Kidney capillary endothelial cell (primary cell): Measurements from ENCODE around the gene PGC.

Source experiments
- DNase-seq: peaks from one replicate; pipeline ENCODE4 v3.0.0-alpha.2; 2018; ENCODE audit warnings: low spot score

The PGC gene

DNA sequence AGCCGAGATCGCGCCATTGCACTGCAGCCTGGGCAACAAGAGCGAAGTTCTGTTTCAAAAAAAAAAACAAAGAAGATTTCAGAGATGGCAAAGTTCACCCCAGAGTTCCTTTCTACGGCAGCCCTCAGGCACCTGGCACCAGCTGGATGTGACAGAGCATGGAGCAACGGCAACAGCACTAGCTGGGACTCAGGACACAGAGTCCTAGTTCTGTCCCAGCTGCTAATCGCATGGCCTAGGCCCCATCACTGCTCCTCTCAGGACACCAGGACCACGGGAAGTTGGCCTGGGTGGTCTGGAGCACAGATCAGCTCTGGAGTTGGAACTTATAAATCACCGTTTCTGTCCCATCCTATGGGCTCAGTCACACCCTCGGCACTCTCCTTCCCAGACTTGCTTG, 1.1 kb downstream of the PGC start:
- no peak for DNase-seq

DNA sequence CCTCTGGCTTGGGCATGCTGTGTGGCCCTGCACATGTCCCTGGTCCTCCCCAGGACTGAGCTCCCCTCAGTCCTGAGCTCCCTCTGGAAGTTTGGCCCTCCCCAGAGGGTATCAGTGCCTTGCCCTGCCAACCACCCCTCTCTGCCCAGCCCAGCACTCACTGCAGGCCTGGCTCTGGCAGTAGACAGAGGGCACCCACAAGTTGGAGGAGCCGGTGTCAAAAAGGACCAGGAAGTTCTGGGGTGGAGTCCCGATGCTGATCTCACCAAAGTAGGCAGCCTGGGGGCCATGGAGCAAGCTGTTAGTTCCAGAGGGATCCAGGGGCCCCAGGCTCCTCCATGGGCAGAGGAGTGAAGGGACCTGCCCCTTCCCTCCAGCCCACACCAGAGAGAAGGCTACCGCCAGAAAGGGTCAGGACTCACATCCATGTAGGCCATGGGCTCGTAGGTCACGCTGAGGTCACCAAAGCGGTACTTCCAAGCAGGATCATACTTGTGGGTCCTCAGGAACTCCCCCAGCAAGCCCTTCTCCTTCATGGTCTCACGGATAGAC, 2.9 kb downstream of the PGC start:
- DNase-seq, result no peak

DNA sequence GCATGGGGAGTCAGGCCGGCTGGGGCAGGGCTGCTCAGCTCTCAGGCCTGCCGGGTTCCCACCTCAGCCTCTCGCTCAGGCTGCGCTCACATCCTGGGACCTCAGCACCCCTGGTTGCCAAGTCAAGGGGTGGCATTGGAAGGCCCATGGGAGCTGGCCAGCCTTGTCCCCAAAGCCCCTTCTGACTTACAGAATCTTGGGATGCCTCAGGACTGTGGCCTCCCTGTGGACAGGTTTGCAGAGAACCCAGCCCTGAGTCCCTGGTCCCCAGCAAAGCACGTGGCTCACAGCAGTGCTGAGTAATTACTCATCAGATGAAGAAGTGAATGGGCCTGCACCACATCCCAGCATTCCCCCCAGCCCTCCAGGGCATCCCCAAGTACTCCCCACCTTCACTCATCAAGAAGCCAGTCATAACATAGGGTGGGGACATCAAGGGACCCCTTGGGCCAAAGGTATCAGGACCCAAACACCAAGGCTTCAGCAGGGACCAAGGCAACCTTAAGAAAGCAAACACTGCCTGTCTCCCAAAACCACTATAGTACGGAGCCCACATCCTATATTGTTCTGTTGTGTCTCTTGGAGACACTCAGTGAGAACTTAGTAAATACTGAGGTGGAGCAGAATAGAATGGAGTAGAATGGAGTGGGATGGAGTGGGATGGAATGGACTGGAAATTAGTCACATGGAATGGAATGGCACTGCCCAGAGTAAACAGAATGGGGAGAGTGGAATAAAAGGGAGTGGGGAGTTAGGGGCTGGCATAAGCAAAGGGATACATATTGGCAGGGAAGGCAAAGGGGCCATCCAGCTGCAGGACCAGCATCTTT, 3.6 kb downstream of the PGC start:
- no peak for DNase-seq

DNA sequence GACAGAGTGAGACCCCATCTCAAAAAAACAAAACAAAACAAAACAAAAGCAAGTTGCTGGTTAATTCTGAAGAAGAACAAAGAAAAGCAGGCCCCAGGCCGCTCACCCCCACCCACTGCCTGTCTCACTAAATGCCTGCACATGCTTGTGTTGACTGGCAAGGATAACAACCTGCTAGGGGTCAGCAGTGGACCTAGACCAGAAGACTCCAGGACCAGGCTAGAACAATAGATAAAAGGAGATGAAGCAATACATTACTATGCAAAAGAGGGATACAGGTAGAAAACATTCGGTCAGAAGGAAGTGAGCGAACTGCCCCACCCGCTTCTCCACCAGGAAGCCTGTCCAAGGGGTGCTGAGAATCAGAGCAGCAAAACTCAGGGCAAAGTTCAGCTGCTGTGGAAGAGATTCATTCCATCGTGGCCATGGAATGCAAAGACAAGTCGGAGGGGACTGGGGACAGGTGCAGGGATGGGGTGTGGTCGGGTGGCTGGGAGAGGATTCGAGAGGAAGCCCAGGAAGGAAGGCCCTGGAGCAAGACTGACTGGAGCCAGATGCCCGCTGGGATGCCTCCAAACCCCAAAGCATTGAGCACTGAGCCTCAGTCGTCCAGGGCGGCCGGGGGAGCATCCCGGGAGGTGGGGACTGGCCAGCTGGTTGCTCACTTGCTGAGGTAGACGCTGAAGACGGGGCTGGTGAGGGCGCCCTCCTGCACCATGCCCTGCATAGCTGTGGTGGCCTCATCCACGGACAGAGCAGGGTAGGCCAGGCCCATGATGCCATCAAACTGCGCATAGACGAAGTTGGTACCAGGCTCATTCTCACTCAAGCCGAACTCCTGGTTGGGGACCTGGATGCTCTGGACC, 5.3 kb downstream of the PGC start:
- DNase-seq, result no peak

DNA sequence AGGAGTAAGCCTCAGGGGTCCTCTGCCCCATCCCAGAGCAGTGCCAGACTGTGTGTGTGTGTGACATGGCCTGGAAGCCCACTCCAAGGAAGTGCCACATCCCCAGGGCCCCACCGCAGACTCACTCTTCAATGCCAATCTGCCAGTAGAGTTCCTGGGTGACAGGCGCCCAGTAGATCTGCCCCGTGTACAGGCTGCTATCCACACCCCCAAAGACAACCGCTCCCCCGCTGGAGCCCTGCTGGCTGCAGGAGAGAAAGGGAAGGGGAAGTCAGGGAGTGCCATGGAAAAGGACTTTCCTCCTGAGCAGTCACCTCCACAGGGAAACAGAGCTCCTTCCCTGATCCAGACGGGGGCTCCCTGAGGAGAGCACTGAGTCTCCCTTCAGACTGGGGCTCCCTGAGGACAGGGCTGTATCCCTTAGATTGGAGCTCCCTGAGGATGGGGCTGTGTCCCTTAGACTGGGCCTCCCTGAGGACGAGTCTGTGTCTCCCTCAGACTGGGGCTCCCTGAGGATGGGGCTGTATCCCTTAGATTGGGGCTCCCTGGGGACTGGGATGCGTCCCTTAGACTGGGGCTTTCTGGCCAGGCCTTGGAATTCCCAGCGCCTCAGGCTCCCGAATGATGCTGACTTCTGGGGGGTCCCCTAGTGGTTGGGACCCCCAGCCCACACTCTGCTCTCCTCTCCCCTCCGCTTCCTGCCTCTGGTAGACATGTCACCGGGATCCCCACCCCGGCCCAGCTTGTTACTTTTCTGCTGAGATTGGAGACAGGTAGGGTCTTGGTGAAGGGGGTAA, 6.6 kb downstream of the PGC start:
- DNase-seq, result no peak

DNA sequence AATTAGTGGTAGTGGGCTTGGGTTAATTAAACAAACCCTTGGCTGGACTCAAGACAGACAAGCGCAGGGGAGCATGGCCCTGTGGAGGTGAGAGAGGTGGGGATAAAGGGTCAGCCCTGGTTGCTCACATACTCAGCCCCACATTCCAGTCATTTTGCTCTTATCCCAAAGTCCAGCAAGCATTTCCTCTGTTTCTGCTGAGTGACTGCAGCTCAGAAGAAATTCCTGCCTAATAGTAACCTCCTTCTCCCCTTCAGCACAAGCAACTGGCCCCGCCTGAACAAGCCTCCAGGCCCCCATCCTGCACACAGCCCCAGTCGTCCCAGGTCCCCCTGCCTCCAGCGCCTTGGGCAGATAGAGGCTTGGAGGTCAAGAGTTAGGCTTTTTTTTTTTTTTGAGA, 8.2 kb downstream of the PGC start:
- DNase-seq, result no peak

DNA sequence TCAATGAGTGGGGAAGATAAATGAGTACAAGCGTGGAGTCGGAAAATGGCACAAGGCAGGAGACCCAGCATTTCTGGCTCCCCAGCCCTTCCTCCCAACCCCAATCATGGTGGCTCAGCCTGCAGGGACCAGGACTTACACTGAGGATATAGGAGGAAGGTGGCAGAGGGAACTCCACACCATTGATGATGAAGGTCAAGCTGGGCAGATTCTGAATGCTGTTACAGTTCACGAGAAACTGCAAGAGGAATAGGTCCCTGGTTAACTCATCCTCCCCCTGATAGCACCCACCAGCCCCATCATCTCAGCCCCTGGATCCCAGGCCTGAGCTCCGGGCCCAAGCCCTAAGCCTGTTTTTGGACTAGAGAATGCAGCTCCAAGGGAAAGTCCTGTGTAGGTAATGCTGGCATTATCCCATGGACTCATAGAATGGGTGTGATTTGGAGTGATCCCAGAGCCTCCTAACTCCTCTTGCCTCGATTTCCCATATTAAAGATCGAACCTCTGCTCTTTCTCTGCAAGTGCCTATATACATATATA, 9.5 kb downstream of the PGC start:
- DNase-seq, result no peak

DNA sequence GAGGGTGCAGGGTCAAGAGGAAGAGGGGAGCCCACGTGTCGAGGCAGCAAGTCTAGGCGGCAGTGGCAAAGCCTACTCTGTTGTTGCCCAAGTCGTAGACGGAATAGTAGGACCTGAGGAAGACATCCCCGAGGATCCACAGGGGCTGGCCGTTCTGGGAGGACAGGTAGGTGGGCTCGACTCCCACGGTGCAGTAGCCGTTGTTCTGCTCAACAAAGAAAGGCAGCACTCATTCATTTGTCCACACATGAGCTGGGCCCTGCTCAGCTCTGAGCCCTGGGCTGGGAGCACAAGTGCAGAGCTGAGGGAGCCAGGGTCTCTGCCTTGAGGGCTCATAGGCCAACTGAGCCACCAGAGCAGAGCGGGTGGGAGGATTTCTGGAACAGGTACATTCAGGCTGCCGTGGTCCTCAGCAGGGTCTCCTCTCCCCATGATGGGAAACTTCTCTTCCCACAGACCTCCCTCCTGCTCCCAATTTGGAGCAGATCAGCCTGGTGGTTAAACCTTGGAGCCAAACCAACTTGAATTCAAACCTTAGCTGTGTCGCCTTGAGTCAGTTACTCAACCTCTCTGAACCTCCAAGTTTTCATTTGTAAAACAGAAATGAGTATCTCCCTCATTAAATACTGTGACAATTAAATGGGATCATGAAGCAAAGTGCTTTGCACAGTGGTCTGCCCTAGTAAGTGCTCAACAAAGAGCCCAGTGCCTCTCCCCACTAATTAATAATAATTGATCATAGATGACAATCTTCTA, 10.2 kb downstream of the PGC start:
- no peak for DNase-seq

DNA sequence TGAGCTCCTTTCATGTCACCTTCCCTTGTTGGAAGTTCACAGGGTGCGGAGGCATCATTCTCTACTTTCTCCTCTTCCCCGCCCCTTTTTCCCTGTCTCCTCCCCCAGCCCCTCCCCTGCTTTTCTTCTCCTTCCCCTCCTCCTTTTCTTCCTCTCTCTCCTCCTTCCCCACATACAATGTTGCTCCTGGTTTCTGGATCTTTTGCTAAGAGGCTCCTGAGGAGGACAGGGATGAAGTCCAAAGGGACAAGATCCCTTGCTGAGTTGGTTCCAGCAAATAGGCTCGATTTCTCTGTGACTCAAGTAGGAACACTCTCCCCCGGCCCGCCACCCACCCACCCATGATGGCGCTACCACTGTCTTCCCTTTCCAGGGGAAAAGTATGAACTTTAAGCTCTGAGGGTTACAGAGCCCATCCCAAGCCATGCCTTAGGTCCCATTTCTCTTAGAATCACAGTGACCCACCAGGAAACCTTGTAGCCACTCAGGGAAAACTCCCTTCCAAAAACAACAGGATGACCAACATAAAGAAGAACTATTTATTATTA, 10.9 kb downstream of the PGC start:
- DNase-seq, result no peak

DNA sequence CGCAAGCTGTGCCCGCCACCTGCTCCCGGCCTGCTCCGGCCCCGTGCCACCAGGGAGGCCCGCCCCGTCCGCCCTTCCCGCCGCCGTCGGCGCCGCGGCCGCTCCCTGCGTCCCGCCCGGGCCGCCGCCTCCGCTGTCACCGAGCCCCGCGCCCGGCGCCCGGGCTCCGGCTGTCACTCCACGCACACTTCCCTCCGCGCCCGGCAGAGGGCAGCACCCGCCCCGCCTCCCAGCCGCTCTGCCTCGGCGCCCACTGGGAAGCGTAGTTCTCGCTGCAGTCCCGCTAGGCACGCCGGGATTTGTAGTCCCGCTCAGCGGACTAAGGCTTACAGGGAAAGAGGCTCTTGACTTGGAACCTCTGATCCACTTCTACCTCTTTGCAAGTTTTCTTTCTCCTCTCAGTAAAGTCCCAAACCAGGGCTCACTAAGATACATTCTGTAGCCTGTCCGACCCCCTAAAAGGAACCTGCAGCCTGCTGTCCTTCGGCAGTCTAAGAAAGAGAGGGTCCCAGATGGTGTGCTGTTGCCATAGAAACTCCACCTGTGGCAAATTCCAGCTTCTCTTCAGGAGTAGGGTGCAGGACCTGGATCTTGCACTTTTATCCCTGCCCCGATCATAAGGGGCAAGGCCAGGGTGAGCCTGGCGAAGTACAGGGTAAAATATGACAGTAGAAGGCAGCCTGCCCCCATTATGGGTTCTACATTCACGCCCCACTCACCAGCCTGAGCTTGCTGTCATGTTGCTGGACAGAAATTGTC, 11.6 kb downstream of the PGC start, which contains the start of gene TFEB:
TSS of gene TFEB (minus strand) at position 182 of the 759 bp plus-strand sequence. CDS start 44,395 bp downstream, outside the sequence.
- peak; percentile 83 for DNase-seq

DNA sequence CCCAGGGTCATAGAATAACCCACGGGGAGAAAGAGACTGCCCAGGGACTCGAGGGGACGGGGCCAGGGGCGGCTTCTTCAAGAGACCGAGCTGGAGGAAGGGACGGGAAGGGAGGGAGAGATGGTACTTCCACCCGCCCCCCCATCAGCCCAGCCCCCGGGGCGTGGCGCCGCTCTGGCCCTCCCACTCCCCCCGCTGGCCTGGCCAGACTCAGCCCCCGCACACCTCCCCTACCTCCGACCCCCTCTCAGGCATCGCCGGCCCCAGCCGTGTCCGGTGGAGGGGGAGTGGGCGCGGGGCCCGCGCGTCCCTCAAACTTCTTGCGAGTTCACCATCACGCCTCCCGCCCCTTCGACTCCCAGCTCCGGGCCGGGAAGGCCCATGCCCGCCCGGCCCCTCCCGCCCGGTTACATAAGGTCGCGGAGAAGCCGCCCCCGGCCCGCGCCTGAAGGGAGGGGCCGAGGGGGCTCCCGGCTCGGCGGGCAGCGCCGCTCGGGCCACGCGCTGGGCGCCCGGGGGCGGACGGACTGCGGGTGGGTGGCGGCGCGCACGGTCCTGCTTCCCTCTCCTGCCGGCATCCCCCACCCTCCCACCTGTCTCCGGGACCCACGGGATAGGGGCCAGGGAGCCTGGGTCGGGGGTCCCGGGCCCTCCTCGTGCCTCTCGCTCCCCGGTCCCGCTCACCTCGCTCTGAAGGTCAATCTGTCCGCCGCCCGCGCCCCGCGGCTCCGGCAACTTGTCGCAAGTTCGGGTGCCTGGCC, 12.4 kb downstream of the PGC start:
- peak; percentile 7 for DNase-seq

DNA sequence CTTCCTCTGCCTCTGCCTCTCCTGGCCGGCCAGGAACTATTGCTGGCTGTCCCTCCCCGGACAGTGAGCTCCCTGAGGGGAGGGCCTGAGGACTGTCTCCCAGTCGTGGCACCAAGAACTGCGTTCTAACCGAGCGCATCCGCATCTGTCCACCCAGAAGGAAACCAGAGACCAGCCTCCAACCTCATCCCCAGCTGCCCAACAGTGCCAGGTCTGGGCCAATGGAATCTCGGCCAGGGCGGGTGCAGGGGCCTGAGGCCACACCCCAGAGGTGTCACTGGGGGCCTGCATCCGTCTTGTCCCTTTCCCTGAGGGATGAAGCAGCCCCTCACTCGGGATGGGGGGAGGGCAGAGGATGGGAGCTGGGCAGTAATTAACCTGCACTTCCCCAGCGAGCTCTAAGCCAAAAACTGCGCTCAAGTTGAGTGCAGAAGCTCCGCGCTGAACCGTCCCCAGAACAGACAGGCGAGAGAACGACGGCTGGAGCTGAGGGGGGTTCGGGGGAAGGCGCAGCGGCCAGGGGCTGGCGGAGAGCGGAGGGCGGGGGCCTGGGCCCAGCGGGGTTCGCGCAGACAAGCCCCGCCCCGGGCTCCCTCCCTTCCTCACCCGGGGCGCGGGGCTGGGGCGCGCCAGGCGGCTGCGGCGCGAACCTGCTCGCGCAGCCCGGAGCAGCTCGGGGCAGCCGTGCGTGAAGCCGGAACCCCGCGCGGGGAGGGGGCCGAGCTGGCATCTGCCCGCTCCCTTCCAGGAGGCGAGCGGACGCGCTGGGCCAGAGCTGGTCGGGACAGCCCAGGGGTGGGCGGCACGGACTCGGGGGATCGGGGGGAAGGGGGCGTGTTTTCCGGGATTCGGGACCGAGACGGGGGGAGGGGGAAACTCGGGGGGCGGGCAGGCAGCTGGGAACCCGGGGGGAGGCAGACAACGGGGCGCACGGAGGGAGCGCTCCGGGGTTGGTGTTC, 13.2 kb downstream of the PGC start:
- peak; percentile 28 for DNase-seq

DNA sequence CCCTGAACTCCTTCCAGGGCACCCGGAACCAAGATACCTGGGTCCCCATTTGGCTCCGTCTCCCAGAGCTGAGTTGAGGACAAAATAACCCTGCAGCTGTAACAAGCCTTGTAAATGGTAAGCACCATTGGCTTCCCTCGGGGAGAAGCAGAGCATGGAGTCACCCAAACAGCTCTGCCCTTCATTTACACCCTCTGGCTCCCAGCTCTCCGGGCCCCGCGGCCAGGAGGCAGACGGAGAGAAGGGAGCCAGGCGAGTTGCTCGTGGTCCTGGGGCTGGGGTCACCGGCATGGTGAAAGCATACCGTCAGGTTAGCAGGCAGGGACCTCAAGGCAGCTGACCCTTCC, 13.9 kb downstream of the PGC start:
- no peak for DNase-seq

DNA sequence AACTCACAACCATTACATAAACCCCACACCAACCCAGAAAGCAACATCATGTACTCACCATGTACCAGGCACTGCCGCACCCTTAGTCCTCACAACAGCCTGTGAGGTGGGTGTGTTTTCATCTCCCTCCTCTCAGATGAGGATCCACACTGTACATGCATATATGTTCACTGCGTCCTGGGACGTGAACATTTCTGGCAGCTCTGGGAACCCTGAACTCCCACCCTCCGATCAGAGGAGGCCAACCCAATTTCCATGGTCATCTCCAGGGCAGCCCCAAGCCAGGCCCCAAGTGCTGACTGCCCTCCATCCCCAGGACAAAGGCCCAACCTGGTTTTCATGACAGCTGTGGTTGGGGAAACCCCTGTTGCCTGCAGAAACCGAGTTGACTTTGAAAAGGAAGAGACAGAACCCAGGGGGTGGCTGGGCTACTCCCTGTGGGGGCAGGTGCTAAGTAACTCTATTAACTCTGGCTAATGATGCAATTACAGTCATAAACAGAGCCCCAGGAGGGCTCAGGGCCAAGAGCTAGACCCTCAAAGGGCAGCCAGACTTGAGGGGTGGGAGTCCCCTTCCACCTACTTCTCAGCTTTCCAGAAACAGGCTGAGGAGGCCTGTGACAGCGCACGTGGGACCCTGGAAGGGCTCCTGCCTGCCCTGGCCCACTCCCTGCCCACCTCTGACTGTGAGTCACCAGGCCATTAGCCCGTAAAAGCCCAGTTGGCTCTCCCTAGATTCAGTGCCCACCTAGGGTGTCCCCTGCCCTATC, 14.4 kb downstream of the PGC start:
- DNase-seq, result no peak

DNA sequence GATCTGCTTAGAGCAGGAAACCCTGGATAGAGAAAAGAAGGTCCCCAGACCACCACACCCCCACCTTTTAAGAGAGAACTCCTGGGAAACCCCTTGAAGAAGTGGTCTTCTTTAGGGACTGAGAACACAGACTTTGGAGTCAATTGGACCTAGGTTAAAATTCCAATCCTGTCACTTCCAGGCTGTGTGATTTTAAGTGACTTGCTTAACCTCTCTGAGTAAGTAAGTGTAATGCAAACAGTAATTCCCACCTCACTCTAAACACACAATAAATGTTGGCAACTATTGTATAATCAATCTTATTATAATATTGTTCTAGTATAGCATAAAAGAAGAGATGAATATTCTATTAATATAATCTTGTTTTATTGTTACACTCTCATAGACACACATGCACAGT, 15.0 kb downstream of the PGC start:
- no peak for DNase-seq

DNA sequence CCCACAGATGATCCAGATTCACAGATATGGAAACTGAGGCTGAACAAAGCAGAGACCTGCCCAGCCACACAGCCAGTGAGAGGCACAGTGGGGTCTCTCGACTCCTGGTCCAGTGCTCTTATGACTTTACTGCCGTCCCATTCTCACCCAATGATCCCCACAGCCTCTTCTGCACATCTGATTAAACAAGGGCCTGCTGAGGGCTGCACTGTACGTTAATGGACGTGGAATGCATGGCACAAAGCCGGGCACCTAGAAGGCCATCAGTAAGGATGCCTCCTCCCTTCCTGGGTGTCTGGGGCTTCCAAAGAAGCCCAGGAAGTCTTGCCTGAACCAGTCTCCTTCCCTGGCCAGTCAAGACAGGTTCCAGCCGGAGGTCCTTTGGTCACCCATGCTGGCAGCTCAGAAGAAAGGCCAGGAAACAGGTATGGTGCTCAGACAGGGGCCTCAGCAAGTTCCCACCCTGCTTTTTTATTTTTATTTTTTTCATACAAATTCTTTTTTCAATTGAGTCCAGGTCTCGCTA, 15.6 kb downstream of the PGC start:
- DNase-seq, result no peak
